Activated CD8-positive, alpha-beta T cell treated with anti-CD3 and anti-CD28 coated beads for 36 hours (primary cell): ENCODE data around the gene FBLN1. TPM values are rescaled to one million over a fixed set of nuclear protein-coding genes. Genes with fewer than 3 reads are reported as not detected.

Source experiments
- ATAC-seq: fragments of 200-7000 bp; cut with Tn5 transposase; one replicate; pipeline ENCODE4 v1.10.0; 2021; ENCODE audit warnings: mild to moderate bottlenecking, moderate library complexity
- CTCF ChIA-PET: fragments of 350-600 bp; sonication (Branson Sonifier 250); formaldehyde crosslinking; loops from one replicate; lab custom pipeline; 2021; ENCODE audit warnings: antibody characterized with exemption; lab: Charles Lee
- POLR2A ChIA-PET: fragments of 350-600 bp; sonication (Branson Sonifier 250); formaldehyde crosslinking; loops from one replicate; lab custom pipeline; 2021; ENCODE audit warnings: antibody characterized with exemption; lab: Charles Lee
- DNase-seq: peaks from one replicate; pipeline ENCODE4 v3.0.0-alpha.2; 2020
- H3K27ac Mint-ChIP-seq: one replicate; pipeline ENCODE4 v1.8.0; 2021; ENCODE audit warnings: mild to moderate bottlenecking, mixed read lengths
- H3K27me3 Mint-ChIP-seq: one replicate; pipeline ENCODE4 v1.8.0; 2021; ENCODE audit warnings: mixed read lengths
- H3K36me3 Mint-ChIP-seq: one replicate; pipeline ENCODE4 v1.8.0; 2021; ENCODE audit warnings: low read depth, mixed read lengths
- H3K4me1 Mint-ChIP-seq: one replicate; pipeline ENCODE4 v1.8.0; 2021; ENCODE audit warnings: low read depth, mixed read lengths
- H3K4me3 Mint-ChIP-seq: one replicate; pipeline ENCODE4 v1.8.0; 2021; ENCODE audit warnings: mild to moderate bottlenecking, moderate library complexity, mixed read lengths
- H3K9me3 Mint-ChIP-seq: one replicate; pipeline ENCODE4 v1.8.0; 2021; ENCODE audit warnings: mixed read lengths
- intact Hi-C: fragments of 100-400 bp; cut with micrococcal nuclease; formaldehyde crosslinking; loops from one replicate; pipeline ENCODE4 v1.10.0; 2022
- total RNA-seq, 2 experiments: library from RNA; stranded (reverse); gene quantifications; one replicate each; pipeline ENCODE4 v1.2.3, GENCODE V29; 2021
- TF ChIP-seq, protein P1 (sequence below): fragments of 200-600 bp; IDR thresholded peaks from one replicate; pipeline ENCODE4 v1.8.0; 2022; ENCODE audit warnings: antibody characterized with exemption, mild to moderate bottlenecking

The FBLN1 gene
- total RNA-seq, 2 experiments from 2014 or later = 0.56 TPM; not detected in 1

GRCh38 chr22:45544588-45545170 is 42.0 kb downstream of the FBLN1 start:
- ATAC-seq = no peak
- no peak for DNase-seq
- Mint-ChIP-seq H3K9me3 (no peaks in the 10 kb centered on the region), H3K27me3 (no peaks in the 10 kb centered on the region), H3K4me1 (no peaks in the 10 kb centered on the region), H3K27ac (no peak overlapping the region), H3K36me3 (no peaks in the 10 kb centered on the region), H3K4me3 (no peak overlapping the region)
- TF ChIP-seq, protein P1, sequence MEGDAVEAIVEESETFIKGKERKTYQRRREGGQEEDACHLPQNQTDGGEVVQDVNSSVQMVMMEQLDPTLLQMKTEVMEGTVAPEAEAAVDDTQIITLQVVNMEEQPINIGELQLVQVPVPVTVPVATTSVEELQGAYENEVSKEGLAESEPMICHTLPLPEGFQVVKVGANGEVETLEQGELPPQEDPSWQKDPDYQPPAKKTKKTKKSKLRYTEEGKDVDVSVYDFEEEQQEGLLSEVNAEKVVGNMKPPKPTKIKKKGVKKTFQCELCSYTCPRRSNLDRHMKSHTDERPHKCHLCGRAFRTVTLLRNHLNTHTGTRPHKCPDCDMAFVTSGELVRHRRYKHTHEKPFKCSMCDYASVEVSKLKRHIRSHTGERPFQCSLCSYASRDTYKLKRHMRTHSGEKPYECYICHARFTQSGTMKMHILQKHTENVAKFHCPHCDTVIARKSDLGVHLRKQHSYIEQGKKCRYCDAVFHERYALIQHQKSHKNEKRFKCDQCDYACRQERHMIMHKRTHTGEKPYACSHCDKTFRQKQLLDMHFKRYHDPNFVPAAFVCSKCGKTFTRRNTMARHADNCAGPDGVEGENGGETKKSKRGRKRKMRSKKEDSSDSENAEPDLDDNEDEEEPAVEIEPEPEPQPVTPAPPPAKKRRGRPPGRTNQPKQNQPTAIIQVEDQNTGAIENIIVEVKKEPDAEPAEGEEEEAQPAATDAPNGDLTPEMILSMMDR = no peak
- intact Hi-C loops = no loop called here
- ChIA-PET POLR2A (no interaction called here), CTCF (no interaction called here)

DNA sequence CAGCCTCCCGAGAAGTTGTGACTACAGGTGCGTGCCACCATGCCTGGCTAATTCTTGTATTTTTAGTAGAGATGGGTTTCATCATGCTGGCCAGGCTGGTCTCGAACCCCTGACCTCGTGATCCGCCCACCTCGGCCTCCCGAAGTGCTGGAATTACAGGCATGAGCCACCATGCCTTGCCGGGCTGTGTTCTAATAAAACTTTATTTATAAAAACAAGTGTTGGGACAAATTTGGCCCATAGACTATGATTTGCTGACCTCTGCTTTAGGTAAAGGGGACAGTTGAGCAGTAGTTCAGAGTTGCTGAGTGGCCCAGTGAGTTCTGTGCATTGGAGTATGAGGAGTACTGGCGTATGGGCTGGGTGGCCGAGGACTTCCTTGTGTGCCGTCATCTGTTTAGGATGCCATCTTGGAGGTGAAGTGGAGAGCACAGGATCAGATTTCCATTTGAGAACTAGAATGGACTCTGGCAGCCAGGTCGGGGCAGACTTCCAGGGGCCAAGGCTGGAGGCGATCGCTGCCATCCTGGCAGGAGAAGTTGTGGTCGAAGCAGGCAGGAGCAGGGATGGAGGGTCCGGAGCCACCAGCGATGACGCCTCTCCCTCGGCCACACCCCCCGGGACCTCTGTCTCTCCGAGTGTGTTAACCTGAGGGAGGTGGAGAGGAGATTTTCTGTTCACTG is 43.8 kb downstream of the FBLN1 start:
- CTCF ChIA-PET = no interaction called here
- intact Hi-C loops = no loop called here

DNA sequence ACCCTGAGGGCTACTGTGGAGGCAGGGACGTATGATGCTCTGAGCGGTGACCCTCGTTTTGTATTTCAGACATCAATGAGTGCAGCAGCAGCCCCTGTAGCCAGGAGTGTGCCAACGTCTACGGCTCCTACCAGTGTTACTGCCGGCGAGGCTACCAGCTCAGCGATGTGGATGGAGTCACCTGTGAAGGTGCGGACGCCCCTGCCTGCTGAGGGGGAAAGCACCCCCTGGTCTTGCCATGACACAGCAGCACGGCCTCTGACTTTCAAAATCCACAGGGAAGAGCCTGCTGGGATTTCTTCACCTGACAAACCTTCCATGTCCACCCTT is 44.3 kb downstream of the FBLN1 start:
- Mint-ChIP-seq H3K9me3 (no peaks in the 10 kb centered on the region), H3K36me3 (no peaks in the 10 kb centered on the region), H3K4me1 (no peaks in the 10 kb centered on the region), H3K27me3 (no peaks in the 10 kb centered on the region), H3K27ac (no peak overlapping the region), H3K4me3 (no peak overlapping the region)
- ChIA-PET CTCF (no interaction called here), POLR2A (no interaction called here)
- TF ChIP-seq, protein P1 = no peak
- no peak for ATAC-seq
- DNase-seq = no peak
- intact Hi-C loops = no loop called here

More for the DNA sequence above, 43.8 kb downstream of the FBLN1 start:
- Mint-ChIP-seq H3K9me3 (no peaks in the 10 kb centered on the region), H3K4me1 (no peaks in the 10 kb centered on the region), H3K36me3 (no peaks in the 10 kb centered on the region), H3K27me3 (no peaks in the 10 kb centered on the region), H3K27ac (no peak overlapping the region), H3K4me3 (no peak overlapping the region)
- TF ChIP-seq, protein P1 = no peak
- ATAC-seq = no peak
- no peak for DNase-seq
- POLR2A ChIA-PET = no interaction called here

DNA sequence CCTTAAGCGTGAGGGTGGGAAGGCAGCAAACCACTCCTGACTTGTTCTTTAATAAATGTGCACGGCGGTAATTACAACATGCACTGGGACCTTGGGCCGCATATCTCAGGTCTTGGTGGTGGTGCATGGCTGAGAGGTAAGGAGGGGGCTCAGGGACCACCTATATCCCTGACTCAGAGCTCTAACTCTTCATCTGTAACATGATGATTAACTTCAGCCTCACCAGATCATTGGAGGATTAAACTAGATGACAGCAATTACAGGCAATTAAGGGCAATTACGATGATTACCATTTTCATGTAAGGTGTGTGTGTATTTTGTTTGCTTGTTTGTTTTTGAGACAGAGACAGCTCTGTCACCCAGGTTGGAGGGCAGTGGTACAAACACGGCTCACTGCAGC is 45.0 kb downstream of the FBLN1 start:
- no peaks in the 10 kb centered on the region for H3K27me3 Mint-ChIP-seq
- ChIA-PET POLR2A (no interaction called here), CTCF (no interaction called here)
- H3K4me3 Mint-ChIP-seq = no peak overlapping the region
- DNase-seq (no peak), ATAC-seq (no peak)
- H3K36me3 Mint-ChIP-seq = no peaks in the 10 kb centered on the region
- TF ChIP-seq, protein P1 = no peak
- no peaks in the 10 kb centered on the region for H3K9me3 Mint-ChIP-seq
- intact Hi-C loops = no loop called here
- H3K27ac Mint-ChIP-seq = no peak overlapping the region
- no peaks in the 10 kb centered on the region for H3K4me1 Mint-ChIP-seq

- peaks cover 1% of the 10 kb centered on the region for H3K27me3 Mint-ChIP-seq
- no peak overlapping the region for H3K4me3 Mint-ChIP-seq
- H3K36me3 Mint-ChIP-seq = no peaks in the 10 kb centered on the region
- no peaks in the 10 kb centered on the region for H3K9me3 Mint-ChIP-seq
- ChIA-PET CTCF (no interaction called here), POLR2A (no interaction called here)
- H3K27ac Mint-ChIP-seq = no peak overlapping the region
- no peak for DNase-seq
- TF ChIP-seq, protein P1 = no peak
- H3K4me1 Mint-ChIP-seq = no peaks in the 10 kb centered on the region
- intact Hi-C loops = no loop called here
- no peak for ATAC-seq
Observed at GRCh38 chr22:45548247-45548840, 45.7 kb downstream of the FBLN1 start.
